HCT116 (cell line): ENCODE results near the gene ZNF322. TPM values are rescaled to one million over a fixed set of nuclear protein-coding genes. Genes with fewer than 3 reads are reported as not detected.

ENCODE experiments used
- ATAC-seq: fragments of 200-7000 bp; cut with Tn5 transposase; 2 replicates; pipeline ENCODE4 v1.9.1; 2020; ENCODE audit warnings: mild to moderate bottlenecking, moderate library complexity
- BruUV-seq: library from RNA; stranded (reverse); fragments of 400-500 nt; replicated peaks from 2 replicates; lab custom pipeline; 2021; lab: Mats Ljungman, UMichigan
- CTCF ChIA-PET: fragments of 300-600 bp; sonication (Branson Sonifier 250); formaldehyde crosslinking; loops from one replicate; lab custom pipeline; 2021; ENCODE audit warnings: antibody characterized with exemption; lab: Charles Lee
- POLR2A ChIA-PET: fragments of 300-600, 350-600 bp; sonication (Branson Sonifier 250); formaldehyde crosslinking; loops from one replicate; lab custom pipeline; 2021; ENCODE audit warnings: antibody characterized with exemption; lab: Charles Lee
- RAD21 ChIA-PET, 2 experiments: fragments of 300-600 bp; sonication (Branson Sonifier 250); formaldehyde crosslinking; loops; one replicate each; lab custom pipeline; 2023; ENCODE audit warnings: low total read pairs in 2 of 2; ENCODE audit not compliant: uncharacterized antibody in 2 of 2, unreplicated experiment in 2 of 2, low non-redundant PET in 1 of 2; lab: Charles Lee
- DNase-seq: peaks from one replicate; pipeline ENCODE4 v3.0.0-alpha.2; 2010; ENCODE audit warnings: low read depth, low spot score
- H2AFZ ChIP-seq: fragments of 200-600 bp; shearing (Covaris generic), sonication (generic); 2 replicates; pipeline ENCODE4 v1.6.1; 2017; ENCODE audit warnings: low read depth, mixed run types, mixed read lengths, antibody characterized with exemption, low read length; ENCODE audit not compliant: poor library complexity, severe bottlenecking
- H3K27ac ChIP-seq: 2 replicates; pipeline ENCODE4 v1.5.1; 2012; ENCODE audit warnings: low read depth, low read length
- H3K27me3 ChIP-seq: fragments of 200-600 bp; sonication (generic); 2 replicates; pipeline ENCODE4 v1.6.1; 2016; ENCODE audit warnings: mixed run types, low read length, mixed read lengths; ENCODE audit not compliant: insufficient read depth
- H3K36me3 ChIP-seq, 2 experiments: fragments of 200-500 bp in 1 of 2; fragments of 200-600 bp in 1 of 2; sonication (Bioruptor generic) in 1 of 2; sonication (generic) in 1 of 2; 2 replicates each; pipeline versions ENCODE4 v1.5.1 to v1.6.1; 2014 to 2016; ENCODE audit warnings: low read length in 2 of 2, inconsistent platforms in 1 of 2, mixed read lengths in 1 of 2, mixed run types in 1 of 2; ENCODE audit not compliant: insufficient read depth in 2 of 2, control insufficient read depth in 1 of 2
- H3K4me1 ChIP-seq, 2 experiments: fragments of 200-600 bp in 1 of 2; sonication (generic) in 1 of 2; 2 replicates each; pipeline versions ENCODE4 v1.5.1 to v1.6.1; 2012 to 2017; ENCODE audit warnings: low read length in 2 of 2, inconsistent platforms in 1 of 2, mild to moderate bottlenecking in 1 of 2, mixed read lengths in 1 of 2, mixed run types in 1 of 2, moderate library complexity in 1 of 2; ENCODE audit not compliant: insufficient read depth in 2 of 2, control insufficient read depth in 1 of 2
- H3K4me2 ChIP-seq: fragments of 200-600 bp; sonication (generic); 2 replicates; pipeline ENCODE4 v1.6.1; 2017; ENCODE audit warnings: mixed run types, low read length, mixed read lengths
- H3K4me3 ChIP-seq, 2 experiments: fragments of 200-600 bp in 1 of 2; sonication (generic) in 1 of 2; replicated peaks in 1 of 2; 2 replicates each; pipeline ENCODE4 v1.5.1; 2011 to 2016; ENCODE audit warnings: low read length in 2 of 2, control low read depth in 1 of 2, low read depth in 1 of 2, mild to moderate bottlenecking in 1 of 2, mixed read lengths in 1 of 2, mixed run types in 1 of 2
- H3K79me2 ChIP-seq: fragments of 200-600 bp; sonication (generic); 2 replicates; pipeline ENCODE4 v1.6.1; 2017; ENCODE audit warnings: mild to moderate bottlenecking, mixed run types, low read length, moderate library complexity, mixed read lengths; ENCODE audit not compliant: insufficient read depth
- H3K9ac ChIP-seq: fragments of 200-600 bp; sonication (generic); 2 replicates; pipeline ENCODE4 v1.6.1; 2016; ENCODE audit warnings: low read length, mixed read lengths
- H3K9me2 ChIP-seq: fragments of 200-600 bp; sonication (generic), shearing (Covaris generic); 2 replicates; pipeline ENCODE4 v1.6.1; 2017; ENCODE audit warnings: mixed run types, mild to moderate bottlenecking, moderate library complexity; ENCODE audit not compliant: insufficient read depth
- H3K9me3 ChIP-seq, 2 experiments: fragments of 200-500 bp in 1 of 2; fragments of 200-600 bp in 1 of 2; sonication (Bioruptor generic) in 1 of 2; sonication (generic) in 1 of 2; 2 replicates each; pipeline ENCODE4 v1.6.1; 2014 to 2017; ENCODE audit warnings: low read length in 2 of 2, mixed read lengths in 2 of 2, inconsistent platforms in 1 of 2, low read depth in 1 of 2, mild to moderate bottlenecking in 1 of 2, mixed run types in 1 of 2, moderate library complexity in 1 of 2; ENCODE audit not compliant: control insufficient read depth in 1 of 2, insufficient read depth in 1 of 2
- H4K20me1 ChIP-seq: fragments of 200-600 bp; sonication (generic), shearing (Covaris generic); 2 replicates; pipeline ENCODE4 v1.6.1; 2017; ENCODE audit warnings: mixed run types, mild to moderate bottlenecking, moderate library complexity; ENCODE audit not compliant: insufficient read depth
- CBX3 ChIP-seq: IDR thresholded peaks from 2 replicates; pipeline ENCODE4 v1.6.1; 2012; ENCODE audit warnings: low read depth
- EGR1 ChIP-seq: IDR thresholded peaks from 2 replicates; pipeline ENCODE4 v1.6.1; 2012; ENCODE audit warnings: low read depth
- JUND ChIP-seq: IDR thresholded peaks from 2 replicates; pipeline ENCODE4 v1.6.1; 2012
- POLR2A ChIP-seq: IDR thresholded peaks from 2 replicates; pipeline ENCODE4 v1.7.0; 2011; ENCODE audit warnings: borderline replicate concordance; ENCODE audit not compliant: insufficient read depth, insufficient read length; ENCODE audit errors: extremely low read depth
- SIN3A ChIP-seq: IDR thresholded peaks from 2 replicates; pipeline ENCODE4 v1.6.1; 2012; ENCODE audit warnings: low read depth
- SP1 ChIP-seq: IDR thresholded peaks from 2 replicates; pipeline ENCODE4 v1.6.1; 2012; ENCODE audit warnings: low read depth
- SRF ChIP-seq: IDR thresholded peaks from 2 replicates; pipeline ENCODE4 v1.6.1; 2012; ENCODE audit warnings: low read depth
- ZFX ChIP-seq: fragments of 450-650 bp; IDR thresholded peaks from 2 replicates; pipeline ENCODE4 v1.6.1; 2017
- intact Hi-C: fragments of 100-400 bp; cut with micrococcal nuclease; formaldehyde crosslinking; loops from 2 replicates; pipeline ENCODE4 v1.10.0; 2022
- total RNA-seq: library from RNA; stranded (reverse); gene quantifications from one replicate; pipeline ENCODE4 v1.2.1, GENCODE V29; 2021; ENCODE audit not compliant: unreplicated experiment
- TF ChIP-seq, protein P1 (sequence below), 3 experiments: fragments of 200-600 bp in 1 of 3; sonication (generic) in 1 of 3; IDR thresholded peaks in 2 of 3; conservative IDR thresholded peaks in 1 of 3; 2 replicates each; pipeline ENCODE4 v1.5.1; 2012 to 2017; ENCODE audit warnings: low read depth in 2 of 3, low read length in 2 of 3, antibody characterized with exemption in 1 of 3, borderline replicate concordance in 1 of 3, control low read depth in 1 of 3, mild to moderate bottlenecking in 1 of 3, mixed read lengths in 1 of 3, mixed run types in 1 of 3, moderate library complexity in 1 of 3; ENCODE audit not compliant: insufficient read depth in 1 of 3

ZNF322 gene
- total RNA-seq, 1 experiment from 2014 or later, result 22.9 TPM

- no TSS peak for BruUV-seq
- intact Hi-C loops, result loop anchor here (5.0 kb wide), 1 partner anchor 533 kb away; a partner anchor contains a TSS
- no peaks in the 10 kb centered on the region for H3K9me3 ChIP-seq
- RAD21 ChIA-PET, result no interaction called here
- H3K4me1 ChIP-seq, result peaks cover 16 to 29% of the 10 kb centered on the region in 2 experiments
- no peaks in the 10 kb centered on the region for H3K9me2 ChIP-seq
- H3K4me3 ChIP-seq, result no peak overlapping the region
- CTCF ChIA-PET, result no interaction called here
- TF ChIP-seq SIN3A (no peak), POLR2A (no peak), EGR1 (no peak), ZFX (no peak), CBX3 (no peak)
- peaks cover 22% of the 10 kb centered on the region for H3K79me2 ChIP-seq
- no peak overlapping the region for H3K9ac ChIP-seq
- H3K27ac ChIP-seq, result no peak overlapping the region
- no peak overlapping the region for H2AFZ ChIP-seq
- POLR2A ChIA-PET, result no interaction called here
- no peaks in the 10 kb centered on the region for H3K27me3 ChIP-seq
- no peak for ATAC-seq
- peaks cover 2 to 16% of the 10 kb centered on the region in 2 experiments; a peak in 1 of 4 replicates for H3K36me3 ChIP-seq
- H3K4me2 ChIP-seq, result no peak overlapping the region
- DNase-seq, result no peak
- H4K20me1 ChIP-seq, result no peaks in the 10 kb centered on the region
These were observed 60.4 kb downstream of the ZNF322 start for GRCh38 chr6:26599134-26599533.

DNA sequence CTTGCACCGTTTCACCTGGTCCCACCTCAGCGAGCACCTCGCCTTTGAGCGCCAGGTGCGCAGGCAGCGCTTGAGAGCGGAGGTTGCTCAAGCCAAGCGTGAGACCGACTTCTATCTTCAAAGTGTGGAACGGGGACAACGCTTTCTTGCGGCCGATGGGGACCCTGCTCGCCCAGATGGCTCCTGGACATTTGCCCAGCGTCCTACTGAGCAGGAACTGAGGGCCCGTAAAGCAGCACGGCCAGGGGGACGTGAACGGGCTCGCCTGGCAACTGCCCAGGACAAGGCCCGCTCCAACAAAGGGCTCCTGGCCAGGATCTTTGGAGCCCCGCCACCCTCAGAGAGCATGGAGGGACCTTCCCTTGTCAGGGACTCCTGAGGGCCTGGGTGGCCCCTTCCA is 61.3 kb downstream of the ZNF322 start:
- peak overlapping the region; percentile 94 to 98 for H3K4me3 ChIP-seq
- H3K27ac ChIP-seq, result no peak overlapping the region
- POLR2A ChIA-PET, result no interaction called here
- H3K4me2 ChIP-seq, result peak overlapping the region; percentile 92
- H2AFZ ChIP-seq, result no peak overlapping the region
- TF ChIP-seq SRF (no peak), JUND (no peak), SP1 (no peak), ZFX (no peak)
- TF ChIP-seq, protein P1, sequence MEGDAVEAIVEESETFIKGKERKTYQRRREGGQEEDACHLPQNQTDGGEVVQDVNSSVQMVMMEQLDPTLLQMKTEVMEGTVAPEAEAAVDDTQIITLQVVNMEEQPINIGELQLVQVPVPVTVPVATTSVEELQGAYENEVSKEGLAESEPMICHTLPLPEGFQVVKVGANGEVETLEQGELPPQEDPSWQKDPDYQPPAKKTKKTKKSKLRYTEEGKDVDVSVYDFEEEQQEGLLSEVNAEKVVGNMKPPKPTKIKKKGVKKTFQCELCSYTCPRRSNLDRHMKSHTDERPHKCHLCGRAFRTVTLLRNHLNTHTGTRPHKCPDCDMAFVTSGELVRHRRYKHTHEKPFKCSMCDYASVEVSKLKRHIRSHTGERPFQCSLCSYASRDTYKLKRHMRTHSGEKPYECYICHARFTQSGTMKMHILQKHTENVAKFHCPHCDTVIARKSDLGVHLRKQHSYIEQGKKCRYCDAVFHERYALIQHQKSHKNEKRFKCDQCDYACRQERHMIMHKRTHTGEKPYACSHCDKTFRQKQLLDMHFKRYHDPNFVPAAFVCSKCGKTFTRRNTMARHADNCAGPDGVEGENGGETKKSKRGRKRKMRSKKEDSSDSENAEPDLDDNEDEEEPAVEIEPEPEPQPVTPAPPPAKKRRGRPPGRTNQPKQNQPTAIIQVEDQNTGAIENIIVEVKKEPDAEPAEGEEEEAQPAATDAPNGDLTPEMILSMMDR (IDR thresholded peaks at IDR 0.05 in 2 of 3, conservative IDR thresholded peaks at IDR 0.05 in 1 of 3; ENCODE audit: borderline replicate concordance in 1 of 3, insufficient read depth in 1 of 3, low read depth in 2 of 3, low read length in 2 of 3), result no peak
- no peaks in the 10 kb centered on the region for H3K27me3 ChIP-seq
- H3K9me3 ChIP-seq, result no peaks in the 10 kb centered on the region
- no peak overlapping the region for H3K9ac ChIP-seq
- BruUV-seq, result no TSS peak
- intact Hi-C loops, result loop anchor here (5.0 kb wide), 1 partner anchor 534 kb away; a partner anchor contains a TSS
- H3K36me3 ChIP-seq, result peaks cover 2 to 16% of the 10 kb centered on the region in 2 experiments; a peak in 1 of 4 replicates
- no peak for DNase-seq
- peaks cover 19 to 37% of the 10 kb centered on the region in 2 experiments for H3K4me1 ChIP-seq
- no peaks in the 10 kb centered on the region for H3K9me2 ChIP-seq
- peaks cover 22% of the 10 kb centered on the region for H3K79me2 ChIP-seq
- RAD21 ChIA-PET, result no interaction called here
- ATAC-seq, result no peak
- H4K20me1 ChIP-seq, result no peaks in the 10 kb centered on the region
- CTCF ChIA-PET, result no interaction called here
